ENCODE data around the gene MRFAP1L1.

The MRFAP1L1 gene

DNA sequence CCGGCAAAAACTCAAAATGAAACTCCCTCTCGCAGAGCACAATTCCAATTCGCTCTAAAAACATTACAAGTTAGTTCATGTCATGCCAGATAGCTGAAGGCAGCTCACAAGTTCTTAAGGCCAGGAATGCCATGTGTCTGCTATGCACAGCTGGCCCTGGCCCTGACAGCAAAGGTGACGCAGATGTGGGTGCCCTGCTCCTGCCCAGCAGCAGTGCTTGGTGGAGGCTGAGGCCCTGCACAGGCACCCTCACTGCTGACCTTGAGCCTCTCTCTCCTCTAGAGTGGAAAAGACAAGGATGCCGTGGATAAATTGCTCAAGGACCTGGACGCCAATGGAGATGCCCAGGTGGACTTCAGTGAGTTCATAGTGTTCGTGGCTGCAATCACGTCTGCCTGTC, 13.1 kb downstream of the MRFAP1L1 start:
- in situ Hi-C loops (cut with MboI; ENCODE audit: low pct_unique_long_range_greater_than_20kb, low sequenced_read_pairs, unreplicated experiment) = no loop called here
- DNase-seq (ENCODE audit: low spot score) = no peak
- TF ChIP-seq, protein P1, sequence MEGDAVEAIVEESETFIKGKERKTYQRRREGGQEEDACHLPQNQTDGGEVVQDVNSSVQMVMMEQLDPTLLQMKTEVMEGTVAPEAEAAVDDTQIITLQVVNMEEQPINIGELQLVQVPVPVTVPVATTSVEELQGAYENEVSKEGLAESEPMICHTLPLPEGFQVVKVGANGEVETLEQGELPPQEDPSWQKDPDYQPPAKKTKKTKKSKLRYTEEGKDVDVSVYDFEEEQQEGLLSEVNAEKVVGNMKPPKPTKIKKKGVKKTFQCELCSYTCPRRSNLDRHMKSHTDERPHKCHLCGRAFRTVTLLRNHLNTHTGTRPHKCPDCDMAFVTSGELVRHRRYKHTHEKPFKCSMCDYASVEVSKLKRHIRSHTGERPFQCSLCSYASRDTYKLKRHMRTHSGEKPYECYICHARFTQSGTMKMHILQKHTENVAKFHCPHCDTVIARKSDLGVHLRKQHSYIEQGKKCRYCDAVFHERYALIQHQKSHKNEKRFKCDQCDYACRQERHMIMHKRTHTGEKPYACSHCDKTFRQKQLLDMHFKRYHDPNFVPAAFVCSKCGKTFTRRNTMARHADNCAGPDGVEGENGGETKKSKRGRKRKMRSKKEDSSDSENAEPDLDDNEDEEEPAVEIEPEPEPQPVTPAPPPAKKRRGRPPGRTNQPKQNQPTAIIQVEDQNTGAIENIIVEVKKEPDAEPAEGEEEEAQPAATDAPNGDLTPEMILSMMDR (IDR thresholded peaks at IDR 0.05; ENCODE audit: extremely low read depth, insufficient read depth, missing control alignments) = no peak

DNA sequence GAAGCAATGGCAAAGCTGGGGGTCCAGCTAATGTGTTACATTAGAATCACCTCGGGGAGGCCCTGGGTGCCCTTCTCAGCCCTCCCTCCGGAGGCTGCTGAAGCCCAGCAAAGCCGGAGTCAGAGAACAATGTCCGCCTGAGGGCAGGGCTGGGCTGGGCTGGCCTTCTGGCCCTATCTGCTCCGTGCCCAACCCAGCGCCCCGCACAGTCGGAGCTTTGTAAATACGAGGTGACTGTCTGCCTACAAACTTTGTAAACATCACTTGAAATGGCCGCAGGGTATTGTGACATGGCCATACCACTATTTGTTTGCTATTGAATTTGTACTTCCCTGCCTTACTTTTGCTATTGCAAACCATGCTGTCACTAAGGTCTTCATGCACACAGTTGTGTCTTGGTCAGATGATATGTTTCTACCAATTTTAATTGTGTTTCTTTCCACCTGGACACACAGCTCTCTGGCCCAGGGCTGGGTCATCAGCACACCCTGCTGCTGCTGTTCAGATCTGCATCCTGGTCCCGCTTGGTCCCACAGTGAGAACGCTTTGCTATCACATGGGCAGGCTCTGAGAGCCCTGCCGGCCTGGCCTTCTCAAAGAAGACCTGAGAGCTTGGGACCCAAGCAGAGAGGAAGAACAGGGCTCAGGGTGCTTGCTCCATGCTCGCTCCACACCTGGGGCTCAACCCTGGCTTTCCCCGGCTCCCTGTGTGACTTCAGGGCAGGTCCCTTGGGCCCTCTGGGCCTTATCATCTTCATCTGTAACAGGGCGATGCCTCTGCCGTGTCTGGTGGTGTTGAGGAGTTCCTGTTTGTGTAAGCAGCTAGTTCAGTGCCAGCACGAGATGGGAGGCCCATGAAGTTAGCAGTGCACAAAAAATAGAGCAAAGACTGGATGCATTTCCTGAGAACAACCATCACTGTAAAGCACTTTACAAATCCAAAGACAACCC, 13.7 kb downstream of the MRFAP1L1 start:
- TF ChIP-seq, protein P1 (IDR thresholded peaks at IDR 0.05; ENCODE audit: extremely low read depth, insufficient read depth, missing control alignments) = no peak
- in situ Hi-C loops (cut with MboI; ENCODE audit: low pct_unique_long_range_greater_than_20kb, low sequenced_read_pairs, unreplicated experiment) = no loop called here
- no peak for DNase-seq (ENCODE audit: low spot score)

DNA sequence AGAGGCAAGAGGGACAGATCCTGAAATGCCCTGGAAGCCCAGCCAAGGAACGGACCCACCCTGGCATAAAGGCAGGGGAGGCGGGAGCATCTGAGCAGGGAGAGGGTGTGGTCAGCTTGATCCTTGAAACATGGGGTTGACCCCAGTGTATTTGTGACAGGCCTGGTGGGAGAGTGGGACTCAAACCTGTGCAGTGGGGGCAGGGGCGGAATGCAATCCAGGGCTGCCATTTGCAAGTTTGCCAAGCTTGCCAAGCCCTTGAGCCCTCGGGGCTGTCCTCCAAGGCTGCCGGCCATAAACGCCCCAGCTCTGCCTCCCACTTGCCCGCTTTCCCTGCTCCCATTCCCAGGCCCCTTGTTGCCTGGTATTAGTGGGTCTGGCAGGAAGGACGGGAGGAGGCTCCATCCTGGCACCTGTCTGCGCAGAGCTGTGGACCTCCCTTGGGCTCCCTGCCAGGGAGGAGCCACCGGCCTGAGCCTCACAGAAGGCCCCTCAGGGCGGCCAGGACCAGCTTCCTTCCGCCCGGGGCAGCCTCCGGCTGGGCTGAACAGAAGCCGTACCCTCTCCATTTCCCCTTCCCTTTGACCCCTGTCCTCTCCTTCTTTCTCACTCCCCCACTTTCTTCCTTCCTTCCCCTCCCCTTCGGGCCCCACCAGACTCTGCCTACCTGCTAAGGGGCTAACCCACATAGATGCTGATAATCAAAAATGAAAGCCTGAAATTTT, 15.3 kb downstream of the MRFAP1L1 start:
- TF ChIP-seq, protein P1 (IDR thresholded peaks at IDR 0.05; ENCODE audit: extremely low read depth, insufficient read depth, missing control alignments) = no peak
- in situ Hi-C loops (cut with MboI; ENCODE audit: low pct_unique_long_range_greater_than_20kb, low sequenced_read_pairs, unreplicated experiment) = no loop called here
- no peak for DNase-seq (ENCODE audit: low spot score)

DNA sequence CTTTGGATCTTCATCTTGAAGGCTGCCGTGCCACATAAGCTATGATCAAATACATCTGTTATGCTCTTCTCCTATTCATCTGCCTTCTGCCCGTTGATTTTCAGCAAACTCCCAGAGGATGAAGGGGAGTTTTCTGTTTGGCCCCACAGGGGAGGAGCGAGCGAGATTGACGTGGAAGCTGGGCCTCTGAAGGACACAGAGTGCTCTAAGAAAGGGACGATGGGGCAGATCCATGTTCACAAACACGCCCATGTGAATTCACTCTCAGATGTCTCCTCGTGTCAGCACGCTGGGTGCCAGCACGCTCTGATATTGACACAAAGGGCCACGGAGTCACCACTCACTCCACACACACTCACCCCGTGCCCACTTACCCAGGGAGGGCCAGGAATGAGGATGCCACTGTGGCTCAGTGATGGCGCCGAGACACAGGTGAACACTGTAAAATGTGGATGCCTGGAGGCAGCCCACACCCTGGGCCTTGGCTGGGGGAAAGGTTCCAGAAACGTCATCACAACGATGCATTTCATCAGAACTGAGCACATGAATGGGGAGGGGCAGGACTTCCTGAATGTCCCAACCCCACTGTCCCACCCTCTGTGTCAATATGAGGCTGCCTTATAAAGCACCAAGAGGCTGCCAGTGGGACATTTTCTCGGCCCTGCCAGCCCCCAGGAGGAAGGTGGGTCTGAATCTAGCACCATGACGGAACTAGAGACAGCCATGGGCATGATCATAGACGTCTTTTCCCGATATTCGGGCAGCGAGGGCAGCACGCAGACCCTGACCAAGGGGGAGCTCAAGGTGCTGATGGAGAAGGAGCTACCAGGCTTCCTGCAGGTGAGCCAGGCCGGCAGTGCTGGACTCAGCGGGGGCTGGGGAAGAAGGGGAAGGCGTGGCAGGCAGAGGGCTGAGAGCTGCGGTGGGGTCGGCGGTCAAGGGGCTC, 16.2 kb downstream of the MRFAP1L1 start, which contains the start of gene S100P:
Gene S100P, plus strand, starts transcription at position 648 of the 946 bp plus-strand sequence. Its CDS starts 55 bp downstream, at position 703.
- TF ChIP-seq, protein P1 (IDR thresholded peaks at IDR 0.05; ENCODE audit: extremely low read depth, insufficient read depth, missing control alignments) = no peak
- in situ Hi-C loops (cut with MboI; ENCODE audit: low pct_unique_long_range_greater_than_20kb, low sequenced_read_pairs, unreplicated experiment) = no loop called here
- no peak for DNase-seq (ENCODE audit: low spot score)

DNA sequence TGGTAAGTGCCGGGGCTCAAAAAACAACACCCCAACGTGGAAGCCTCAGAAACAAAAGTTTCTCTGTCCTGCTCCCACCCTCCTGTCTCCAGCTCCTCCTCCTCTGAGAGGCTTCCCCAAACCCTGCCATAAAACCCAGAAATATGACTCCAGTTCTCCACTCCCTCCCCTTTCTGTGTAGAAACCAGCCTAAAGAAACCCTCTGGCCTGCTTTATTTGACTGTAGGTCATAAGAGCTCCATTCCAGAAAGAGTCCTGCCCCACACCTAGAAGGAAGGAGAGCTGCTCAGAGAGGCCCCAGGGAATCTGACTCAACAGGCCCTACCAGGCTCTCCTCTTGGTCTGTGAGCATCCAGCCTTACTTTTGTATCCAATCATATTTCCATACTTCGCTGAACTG, 16.9 kb downstream of the MRFAP1L1 start:
- DNase-seq (ENCODE audit: low spot score) = no peak
- in situ Hi-C loops (cut with MboI; ENCODE audit: low pct_unique_long_range_greater_than_20kb, low sequenced_read_pairs, unreplicated experiment) = no loop called here
- TF ChIP-seq, protein P1 (IDR thresholded peaks at IDR 0.05; ENCODE audit: extremely low read depth, insufficient read depth, missing control alignments) = no peak

DNA sequence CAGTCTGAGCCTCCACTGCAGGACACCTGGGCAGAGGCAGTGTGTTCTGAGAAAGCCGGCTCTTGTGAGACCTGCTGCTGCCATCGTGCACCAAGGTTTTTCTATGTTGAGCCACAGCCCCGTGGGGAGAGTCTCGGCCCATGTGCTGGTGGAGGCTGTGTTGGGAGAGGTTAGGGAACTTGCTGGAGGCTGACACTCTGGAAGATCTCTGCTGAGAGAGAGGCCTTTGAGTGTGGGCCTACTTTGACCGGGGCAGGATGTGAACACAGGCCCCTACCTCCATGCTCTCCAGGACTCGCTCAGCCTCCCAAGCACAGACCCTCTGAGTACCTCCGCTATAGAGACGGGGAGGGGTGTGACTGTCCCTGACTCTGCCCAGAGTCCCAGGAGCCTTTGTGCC, 17.3 kb downstream of the MRFAP1L1 start:
- in situ Hi-C loops (cut with MboI; ENCODE audit: low pct_unique_long_range_greater_than_20kb, low sequenced_read_pairs, unreplicated experiment) = no loop called here
- DNase-seq (ENCODE audit: low spot score) = no peak
- TF ChIP-seq, protein P1 (IDR thresholded peaks at IDR 0.05; ENCODE audit: extremely low read depth, insufficient read depth, missing control alignments) = no peak
